OCI-LY1 (cell line): ENCODE results near the gene TRIO.

Experiments used
- H2AFZ ChIP-seq: fragments of 200-600 bp; sonication (generic), shearing (Covaris generic); 2 replicates; pipeline ENCODE4 v1.6.0; 2014; ENCODE audit warnings: antibody characterized with exemption, mild to moderate bottlenecking, low read length
- H3F3A ChIP-seq: fragments of 200-600 bp; sonication (generic), shearing (Covaris generic); 2 replicates; pipeline ENCODE4 v1.6.0; 2014; ENCODE audit warnings: mild to moderate bottlenecking, antibody characterized with exemption, low read length, moderate library complexity; ENCODE audit not compliant: insufficient read depth
- H3K27ac ChIP-seq: fragments of 200-600 bp; sonication (generic); 2 replicates; pipeline ENCODE4 v1.5.1; 2014; ENCODE audit warnings: low read length, mixed run types, mild to moderate bottlenecking, low read depth; ENCODE audit not compliant: poor library complexity, severe bottlenecking
- H3K27me3 ChIP-seq: fragments of 200-600 bp; sonication (generic); 2 replicates; pipeline ENCODE4 v1.6.0; 2014; ENCODE audit warnings: antibody characterized with exemption, mild to moderate bottlenecking, low read length, moderate library complexity; ENCODE audit not compliant: insufficient read depth
- H3K36me3 ChIP-seq: fragments of 200-600 bp; sonication (generic); 2 replicates; pipeline ENCODE4 v1.6.1; 2014; ENCODE audit warnings: mild to moderate bottlenecking, antibody characterized with exemption, low read length, moderate library complexity, mixed read lengths; ENCODE audit not compliant: insufficient read depth
- H3K4me1 ChIP-seq: fragments of 200-600 bp; sonication (generic); 2 replicates; pipeline ENCODE4 v1.5.1; 2014; ENCODE audit warnings: mild to moderate bottlenecking, low read length, moderate library complexity; ENCODE audit not compliant: insufficient read depth, severe bottlenecking
- H3K4me2 ChIP-seq: fragments of 200-600 bp; sonication (generic), shearing (Covaris generic); 2 replicates; pipeline ENCODE4 v1.6.1; 2014; ENCODE audit warnings: low read length
- H3K4me3 ChIP-seq: fragments of 200-600 bp; sonication (generic); 2 replicates; pipeline ENCODE4 v1.5.1; 2014; ENCODE audit warnings: low read length, low read depth, mild to moderate bottlenecking, mixed read lengths; ENCODE audit not compliant: poor library complexity, severe bottlenecking
- H3K79me2 ChIP-seq: fragments of 200-600 bp; shearing (Covaris generic); 2 replicates; pipeline ENCODE4 v1.6.1; 2016; ENCODE audit warnings: mixed run types, low read length, mixed read lengths; ENCODE audit not compliant: insufficient read depth
- H3K9ac ChIP-seq: fragments of 200-600 bp; sonication (generic), shearing (Covaris generic); 2 replicates; pipeline ENCODE4 v1.6.1; 2014; ENCODE audit warnings: mild to moderate bottlenecking, low read length, mixed read lengths
- H3K9me2 ChIP-seq: fragments of 200-600 bp; sonication (generic), shearing (Covaris generic); 2 replicates; pipeline ENCODE4 v1.6.1; 2014; ENCODE audit warnings: low read depth, mild to moderate bottlenecking, low read length, mixed read lengths
- H3K9me3 ChIP-seq: fragments of 200-600 bp; shearing (Covaris generic); 2 replicates; pipeline ENCODE4 v1.6.1; 2014; ENCODE audit warnings: low read length, mixed read lengths
- H4K20me1 ChIP-seq: fragments of 200-600 bp; sonication (generic), shearing (Covaris generic); 2 replicates; pipeline ENCODE4 v1.6.0; 2016; ENCODE audit warnings: mild to moderate bottlenecking, low read length; ENCODE audit not compliant: insufficient read depth
- EZH2 ChIP-seq: fragments of 200-600 bp; sonication (generic), shearing (Covaris generic); IDR thresholded peaks from 2 replicates; pipeline ENCODE4 v1.8.0; 2017; ENCODE audit warnings: borderline replicate concordance, mixed run types, mild to moderate bottlenecking, antibody characterized with exemption, low read length, moderate library complexity, mixed read lengths
- TF ChIP-seq, protein P1 (sequence below): fragments of 200-600 bp; sonication (generic), shearing (Covaris generic); IDR thresholded peaks from 2 replicates; pipeline ENCODE4 v1.5.1; 2017; ENCODE audit warnings: mild to moderate bottlenecking, antibody characterized with exemption, low read length, moderate library complexity, mixed read lengths

Gene TRIO

GRCh38 chr5:14382640-14383039 is 239.5 kb downstream of the TRIO start:
- Histone ChIP-seq H3K27me3 (no peaks in the 10 kb centered on the region; the same call in 1 of the 2 replicates), H3K4me2 (no peak overlapping the region), H3K79me2 (no peaks in the 10 kb centered on the region), H3K4me3 (no peak overlapping the region), H3K9me2 (no peaks in the 10 kb centered on the region), H4K20me1 (no peaks in the 10 kb centered on the region), H3K4me1 (no peaks in the 10 kb centered on the region), H3K36me3 (no peaks in the 10 kb centered on the region), H3F3A (no peaks in the 10 kb centered on the region), H3K27ac (no peak overlapping the region), H3K9ac (no peak overlapping the region), H3K9me3 (no peaks in the 10 kb centered on the region), H2AFZ (no peak overlapping the region)
- TF ChIP-seq, protein P1, sequence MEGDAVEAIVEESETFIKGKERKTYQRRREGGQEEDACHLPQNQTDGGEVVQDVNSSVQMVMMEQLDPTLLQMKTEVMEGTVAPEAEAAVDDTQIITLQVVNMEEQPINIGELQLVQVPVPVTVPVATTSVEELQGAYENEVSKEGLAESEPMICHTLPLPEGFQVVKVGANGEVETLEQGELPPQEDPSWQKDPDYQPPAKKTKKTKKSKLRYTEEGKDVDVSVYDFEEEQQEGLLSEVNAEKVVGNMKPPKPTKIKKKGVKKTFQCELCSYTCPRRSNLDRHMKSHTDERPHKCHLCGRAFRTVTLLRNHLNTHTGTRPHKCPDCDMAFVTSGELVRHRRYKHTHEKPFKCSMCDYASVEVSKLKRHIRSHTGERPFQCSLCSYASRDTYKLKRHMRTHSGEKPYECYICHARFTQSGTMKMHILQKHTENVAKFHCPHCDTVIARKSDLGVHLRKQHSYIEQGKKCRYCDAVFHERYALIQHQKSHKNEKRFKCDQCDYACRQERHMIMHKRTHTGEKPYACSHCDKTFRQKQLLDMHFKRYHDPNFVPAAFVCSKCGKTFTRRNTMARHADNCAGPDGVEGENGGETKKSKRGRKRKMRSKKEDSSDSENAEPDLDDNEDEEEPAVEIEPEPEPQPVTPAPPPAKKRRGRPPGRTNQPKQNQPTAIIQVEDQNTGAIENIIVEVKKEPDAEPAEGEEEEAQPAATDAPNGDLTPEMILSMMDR, result no peak
- no peak for TF ChIP-seq EZH2

GRCh38 chr5:14383923-14384322 is 240.8 kb downstream of the TRIO start:
- Histone ChIP-seq H2AFZ (no peak overlapping the region), H3F3A (no peaks in the 10 kb centered on the region), H3K9ac (no peak overlapping the region), H3K27me3 (no peaks in the 10 kb centered on the region; the same call in 1 of the 2 replicates), H3K9me3 (no peaks in the 10 kb centered on the region), H3K27ac (no peak overlapping the region), H3K36me3 (no peaks in the 10 kb centered on the region), H4K20me1 (no peaks in the 10 kb centered on the region), H3K4me2 (no peak overlapping the region), H3K4me3 (no peak overlapping the region), H3K4me1 (no peaks in the 10 kb centered on the region), H3K79me2 (no peaks in the 10 kb centered on the region), H3K9me2 (no peaks in the 10 kb centered on the region)
- no peak for TF ChIP-seq EZH2
- TF ChIP-seq, protein P1, result no peak

DNA sequence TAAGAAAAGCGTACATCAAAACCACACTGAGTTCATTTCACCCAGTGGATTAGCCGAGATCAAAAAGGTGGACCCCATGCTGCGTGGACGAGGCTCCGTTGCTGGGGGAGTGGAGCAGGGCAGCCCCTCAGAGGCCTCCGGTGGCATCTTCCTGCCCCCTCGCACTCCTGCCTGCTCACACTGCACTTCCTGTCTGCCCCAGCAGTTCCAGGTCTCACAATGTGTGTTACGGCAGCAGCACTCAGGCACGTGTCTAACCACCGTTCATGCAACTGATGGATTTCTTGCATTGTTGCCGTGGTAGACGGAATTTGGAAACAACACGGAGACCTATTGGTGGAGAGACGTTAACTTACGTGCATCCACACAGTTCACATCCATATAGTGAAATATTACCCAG is 241.9 kb downstream of the TRIO start:
- no peaks in the 10 kb centered on the region for H3K9me3 ChIP-seq
- H3K27me3 ChIP-seq, result no peaks in the 10 kb centered on the region; the same call in 1 of the 2 replicates
- H3F3A ChIP-seq, result no peaks in the 10 kb centered on the region
- H3K4me1 ChIP-seq, result no peaks in the 10 kb centered on the region
- no peak overlapping the region for H3K27ac ChIP-seq
- TF ChIP-seq, protein P1, result no peak
- H2AFZ ChIP-seq, result no peak overlapping the region
- no peak overlapping the region for H3K4me2 ChIP-seq
- H3K9me2 ChIP-seq, result no peaks in the 10 kb centered on the region
- no peaks in the 10 kb centered on the region for H4K20me1 ChIP-seq
- no peak overlapping the region for H3K4me3 ChIP-seq
- no peaks in the 10 kb centered on the region for H3K79me2 ChIP-seq
- H3K36me3 ChIP-seq, result no peaks in the 10 kb centered on the region
- no peak overlapping the region for H3K9ac ChIP-seq
